Common myeloid progenitor, CD34-positive (primary cell): ENCODE measurements around the gene FBXL4.

Experiments used
- CTCF ChIA-PET: fragments of 350-600 bp; sonication (Branson Sonifier 250); formaldehyde crosslinking; loops from one replicate; lab custom pipeline; 2021; ENCODE audit warnings: antibody characterized with exemption; lab: Charles Lee
- POLR2A ChIA-PET: fragments of 350-600 bp; sonication (Branson Sonifier 250); formaldehyde crosslinking; loops from one replicate; lab custom pipeline; 2021; ENCODE audit warnings: antibody characterized with exemption; lab: Charles Lee
- DNase-seq, 3 donors: peaks; one replicate each; pipeline versions ENCODE4 v3.0.0 to v3.0.0-alpha.2; 2013
- H3K27ac ChIP-seq, 2 experiments: 1 replicate in 1 of 2; 2 replicates in 1 of 2; pipeline ENCODE4 v1.7.0; 2013; ENCODE audit warnings: inconsistent platforms in 2 of 2, low read length in 2 of 2, mild to moderate bottlenecking in 2 of 2, low read depth in 1 of 2, moderate library complexity in 1 of 2; ENCODE audit not compliant: severe bottlenecking in 2 of 2, insufficient read depth in 1 of 2, poor library complexity in 1 of 2
- H3K27me3 ChIP-seq, 5 experiments: replicated peaks in 2 of 5; 1 replicate in 3 of 5; 2 replicates in 2 of 5; pipeline versions ENCODE4 v1.6.1 to v1.7.0; 2013; ENCODE audit warnings: low read length in 4 of 5, mild to moderate bottlenecking in 2 of 5, moderate library complexity in 2 of 5, inconsistent platforms in 1 of 5; ENCODE audit not compliant: insufficient read depth in 5 of 5, control insufficient read depth in 4 of 5
- H3K36me3 ChIP-seq, 4 experiments: 1 replicate in 2 of 4; 2 replicates in 2 of 4; pipeline versions ENCODE4 v1.6.1 to v1.7.0; 2013; ENCODE audit warnings: low read length in 3 of 4, control low read depth in 1 of 4, mild to moderate bottlenecking in 1 of 4; ENCODE audit not compliant: control insufficient read depth in 4 of 4, insufficient read depth in 4 of 4
- H3K4me1 ChIP-seq, 4 experiments: 1 replicate in 3 of 4; 2 replicates in 1 of 4; pipeline versions ENCODE4 v1.6.1 to v1.7.1; 2013; ENCODE audit warnings: low read length in 3 of 4, mild to moderate bottlenecking in 3 of 4, control low read depth in 1 of 4, inconsistent platforms in 1 of 4, moderate library complexity in 1 of 4; ENCODE audit not compliant: control insufficient read depth in 4 of 4, insufficient read depth in 4 of 4; ENCODE audit errors: control extremely low read depth in 1 of 4
- H3K4me3 ChIP-seq, 7 experiments: 1 replicate in 4 of 7; 2 replicates in 3 of 7; pipeline versions ENCODE4 v1.5.1 to v1.7.0; 2013; ENCODE audit warnings: mild to moderate bottlenecking in 7 of 7, low read length in 6 of 7, moderate library complexity in 6 of 7, inconsistent platforms in 2 of 7, low read depth in 2 of 7, control low read depth in 1 of 7; ENCODE audit not compliant: insufficient read depth in 4 of 7, control insufficient read depth in 1 of 7; ENCODE audit errors: extremely low read depth in 1 of 7
- H3K9me3 ChIP-seq, 5 experiments: 1 replicate in 4 of 5; 2 replicates in 1 of 5; pipeline versions ENCODE4 v1.6.1 to v1.7.1; 2013; ENCODE audit warnings: low read length in 4 of 5, mild to moderate bottlenecking in 2 of 5, inconsistent platforms in 1 of 5, low read depth in 1 of 5, moderate library complexity in 1 of 5; ENCODE audit not compliant: control insufficient read depth in 4 of 5, insufficient read depth in 2 of 5; ENCODE audit errors: control extremely low read depth in 1 of 5
- WGBS: methylation state at CpG from one replicate; pipeline ENCODE4 v1.1.5; 2013; ENCODE audit not compliant: insufficient coverage; 5-methylcytosine and 5-hydroxymethylcytosine counted together

Gene FBXL4

GRCh38 chr6:98842342-98843180 is 105.2 kb downstream of the FBXL4 start:
- Histone ChIP-seq H3K36me3 (no peaks in the 10 kb centered on the region), H3K27me3 (peaks cover 46 to 100% (median 68%) of the 10 kb centered on the region in 5 experiments), H3K4me1 (peaks cover 0 to 9% (median 4%) of the 10 kb centered on the region in 4 experiments), H3K27ac (no peak overlapping the region), H3K9me3 (no peaks in the 10 kb centered on the region), H3K4me3 (no peak overlapping the region)
- ChIA-PET CTCF (interaction anchor here (0.9 to 1.1 kb wide), 4 partner anchors 8 to 277 kb away, joined by 3 to 5 read pairs (median 3); partner anchors contain the start of gene POU3F2), POLR2A (no interaction called here)
- 5% methylated on average over 37 of the region's 44 CpGs for WGBS
- no peak for DNase-seq

GRCh38 chr6:98841621-98842341 is 106.0 kb downstream of the FBXL4 start:
- no peaks in the 10 kb centered on the region for H3K9me3 ChIP-seq
- H3K27me3 ChIP-seq = peaks cover 46 to 100% (median 67%) of the 10 kb centered on the region in 5 experiments
- H3K4me1 ChIP-seq = peaks cover 0 to 8% (median 3%) of the 10 kb centered on the region in 4 experiments
- WGBS = 0% methylated on average over 1 of the region's 9 CpGs
- H3K27ac ChIP-seq = no peak overlapping the region
- DNase-seq = no peak
- no peaks in the 10 kb centered on the region for H3K36me3 ChIP-seq
- ChIA-PET POLR2A (interaction anchor here (0.6 kb wide), 1 partner anchor 118 kb away, joined by 5 read pairs; no protein-coding TSS in a partner anchor), CTCF (interaction anchor here (1.1 kb wide), 1 partner anchor 278 kb away, joined by 3 read pairs; no protein-coding TSS in a partner anchor)
- no peak overlapping the region for H3K4me3 ChIP-seq

DNA sequence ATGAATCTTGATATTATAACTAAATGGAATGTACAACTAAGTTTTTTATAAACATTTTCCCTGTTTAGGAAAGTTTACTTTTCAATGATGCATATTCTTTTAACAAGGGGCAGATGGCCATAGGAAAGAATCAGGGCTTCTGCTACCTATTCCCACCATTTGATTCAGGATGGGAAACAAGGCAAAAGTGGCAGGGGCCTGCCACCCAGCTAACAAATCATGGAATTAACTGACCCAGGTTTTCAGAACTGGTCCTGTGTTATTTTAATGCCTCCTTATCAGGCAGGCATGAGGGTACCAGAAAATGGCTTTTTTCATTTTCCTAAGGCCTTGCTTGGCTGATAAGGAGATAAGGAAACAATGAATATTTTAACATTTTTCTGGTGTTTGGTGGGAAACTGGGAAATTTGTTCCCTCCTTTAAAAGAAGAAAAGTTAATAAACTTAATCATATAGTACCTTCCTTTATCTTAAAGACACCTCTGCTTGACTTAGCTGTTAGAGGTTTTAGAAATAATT is 106.7 kb downstream of the FBXL4 start:
- POLR2A ChIA-PET = interaction anchor here (0.6 kb wide), 1 partner anchor 117 kb away, joined by 5 read pairs; no protein-coding TSS in a partner anchor
- Histone ChIP-seq H3K27me3 (peaks cover 41 to 100% (median 67%) of the 10 kb centered on the region in 5 experiments), H3K27ac (no peak overlapping the region), H3K4me3 (no peak overlapping the region), H3K36me3 (no peaks in the 10 kb centered on the region), H3K4me1 (peaks cover 0 to 8% (median 3%) of the 10 kb centered on the region in 4 experiments), H3K9me3 (no peaks in the 10 kb centered on the region)
- CTCF ChIA-PET = no interaction called here
- no peak for DNase-seq

- no peak overlapping the region for H3K27ac ChIP-seq
- no peak for DNase-seq
- H3K36me3 ChIP-seq = no peaks in the 10 kb centered on the region
- peaks cover 0 to 13% (median 5%) of the 10 kb centered on the region in 4 experiments for H3K4me1 ChIP-seq
- H3K9me3 ChIP-seq = no peaks in the 10 kb centered on the region
- ChIA-PET CTCF (no interaction called here), POLR2A (no interaction called here)
- WGBS = 67% methylated on average over 1 of the region's 6 CpGs
- no peak overlapping the region for H3K4me3 ChIP-seq
- H3K27me3 ChIP-seq = peaks cover 44 to 100% (median 69%) of the 10 kb centered on the region in 5 experiments
Measured at GRCh38 chr6:98840385-98840784, 107.4 kb downstream of the FBXL4 start.

- POLR2A ChIA-PET = no interaction called here
- no peak overlapping the region for H3K4me3 ChIP-seq
- peaks cover 44 to 99% (median 68%) of the 10 kb centered on the region in 5 experiments for H3K27me3 ChIP-seq
- CTCF ChIA-PET = no interaction called here
- DNase-seq = no peak
- H3K27ac ChIP-seq = no peak overlapping the region
- no peaks in the 10 kb centered on the region for H3K36me3 ChIP-seq
- no peaks in the 10 kb centered on the region for H3K9me3 ChIP-seq
- peaks cover 0 to 14% (median 8%) of the 10 kb centered on the region in 4 experiments for H3K4me1 ChIP-seq
- WGBS = no CpG with 5 or more reads among the region's 5 CpGs
Measured at GRCh38 chr6:98839781-98840361, 107.9 kb downstream of the FBXL4 start.

GRCh38 chr6:98838975-98839374 is 108.8 kb downstream of the FBXL4 start:
- no peak for DNase-seq
- H3K27me3 ChIP-seq = peaks cover 43 to 99% (median 65%) of the 10 kb centered on the region in 5 experiments
- H3K9me3 ChIP-seq = no peaks in the 10 kb centered on the region
- peaks cover 0 to 19% (median 14%) of the 10 kb centered on the region in 4 experiments for H3K4me1 ChIP-seq
- ChIA-PET POLR2A (no interaction called here), CTCF (no interaction called here)
- no peak overlapping the region for H3K4me3 ChIP-seq
- H3K36me3 ChIP-seq = no peaks in the 10 kb centered on the region
- no peak overlapping the region for H3K27ac ChIP-seq
- WGBS = no CpG with 5 or more reads among the region's 1 CpG
